ENCODE data around the gene PRKAB2. TPM values are rescaled to one million over a fixed set of nuclear protein-coding genes. Genes with fewer than 3 reads are reported as not detected.
"Not testable (repeated sequence)": the region's sequence is repeated elsewhere in the genome, so short reads cannot be mapped to it uniquely, and the experiment has no call there.

Gene PRKAB2
- total RNA-seq, 4 donors from 2014 or later = 13.8 to 39.7 (median 18.5) TPM

- H3K36me3 ChIP-seq = no peaks in the 10 kb centered on the region
- DNase-seq (ENCODE audit: low spot score in 2 of 2) = no peak
- H3K4me3 ChIP-seq = no peak overlapping the region
- H3K4me1 ChIP-seq = no peaks in the 10 kb centered on the region
- no peaks in the 10 kb centered on the region for H3K27me3 ChIP-seq
- no peaks in the 10 kb centered on the region for H3K9me3 ChIP-seq
- 100% methylated on average over 1 of the region's 1 CpG for WGBS
- no peak overlapping the region for H3K27ac ChIP-seq
- TF ChIP-seq POLR2A (IDR thresholded peaks at IDR 0.05) = no peak
- TF ChIP-seq, protein P1, sequence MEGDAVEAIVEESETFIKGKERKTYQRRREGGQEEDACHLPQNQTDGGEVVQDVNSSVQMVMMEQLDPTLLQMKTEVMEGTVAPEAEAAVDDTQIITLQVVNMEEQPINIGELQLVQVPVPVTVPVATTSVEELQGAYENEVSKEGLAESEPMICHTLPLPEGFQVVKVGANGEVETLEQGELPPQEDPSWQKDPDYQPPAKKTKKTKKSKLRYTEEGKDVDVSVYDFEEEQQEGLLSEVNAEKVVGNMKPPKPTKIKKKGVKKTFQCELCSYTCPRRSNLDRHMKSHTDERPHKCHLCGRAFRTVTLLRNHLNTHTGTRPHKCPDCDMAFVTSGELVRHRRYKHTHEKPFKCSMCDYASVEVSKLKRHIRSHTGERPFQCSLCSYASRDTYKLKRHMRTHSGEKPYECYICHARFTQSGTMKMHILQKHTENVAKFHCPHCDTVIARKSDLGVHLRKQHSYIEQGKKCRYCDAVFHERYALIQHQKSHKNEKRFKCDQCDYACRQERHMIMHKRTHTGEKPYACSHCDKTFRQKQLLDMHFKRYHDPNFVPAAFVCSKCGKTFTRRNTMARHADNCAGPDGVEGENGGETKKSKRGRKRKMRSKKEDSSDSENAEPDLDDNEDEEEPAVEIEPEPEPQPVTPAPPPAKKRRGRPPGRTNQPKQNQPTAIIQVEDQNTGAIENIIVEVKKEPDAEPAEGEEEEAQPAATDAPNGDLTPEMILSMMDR (IDR thresholded peaks at IDR 0.05) = no peak
- no peak for TF ChIP-seq EP300 (IDR thresholded peaks at IDR 0.05)
- no peak for TF ChIP-seq POLR2AphosphoS5 (IDR thresholded peaks at IDR 0.05)
These were observed 29.5 kb upstream of the PRKAB2 start for GRCh38 chr1:147201786-147202185.

- no peak for DNase-seq (ENCODE audit: low spot score in 2 of 2)
- WGBS = 66% methylated on average over 4 of the region's 4 CpGs
- Histone ChIP-seq H3K4me1 (no peaks in the 10 kb centered on the region), H3K4me3 (no peak overlapping the region), H3K27me3 (no peaks in the 10 kb centered on the region), H3K36me3 (no peaks in the 10 kb centered on the region), H3K9me3 (no peaks in the 10 kb centered on the region), H3K27ac (no peak overlapping the region)
- TF ChIP-seq POLR2A (IDR thresholded peaks at IDR 0.05) (no peak), EP300 (IDR thresholded peaks at IDR 0.05) (no peak), POLR2AphosphoS5 (IDR thresholded peaks at IDR 0.05) (no peak)
- TF ChIP-seq, protein P1 (IDR thresholded peaks at IDR 0.05) = no peak
These were observed 29.0 kb upstream of the PRKAB2 start for GRCh38 chr1:147201276-147201675.

DNA sequence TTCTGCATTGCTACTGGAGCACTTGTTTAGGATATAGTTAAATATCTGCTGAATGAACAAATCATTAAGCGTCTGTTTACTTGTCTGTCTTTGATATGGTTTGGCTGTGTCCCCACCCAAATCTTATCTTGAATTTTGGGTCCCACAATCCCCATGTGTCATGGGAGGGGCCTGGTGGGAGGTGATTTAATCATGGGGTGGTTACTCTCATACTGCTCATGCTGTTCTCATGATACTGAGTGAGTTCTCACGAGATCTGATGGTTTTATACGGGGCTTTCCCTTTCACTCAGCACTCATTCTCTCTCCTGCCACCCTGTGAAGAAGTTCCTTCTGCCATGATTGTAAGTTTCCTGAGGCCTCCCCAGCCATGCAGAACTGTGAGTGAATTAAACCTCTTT is 25.1 kb upstream of the PRKAB2 start:
- 91% methylated on average over 3 of the region's 3 CpGs for WGBS
- H3K4me3 ChIP-seq; H3K27me3 ChIP-seq; H3K4me1 ChIP-seq; H3K36me3 ChIP-seq; H3K9me3 ChIP-seq; DNase-seq (ENCODE audit: low spot score in 2 of 2); H3K27ac ChIP-seq: not testable (repeated sequence)

DNA sequence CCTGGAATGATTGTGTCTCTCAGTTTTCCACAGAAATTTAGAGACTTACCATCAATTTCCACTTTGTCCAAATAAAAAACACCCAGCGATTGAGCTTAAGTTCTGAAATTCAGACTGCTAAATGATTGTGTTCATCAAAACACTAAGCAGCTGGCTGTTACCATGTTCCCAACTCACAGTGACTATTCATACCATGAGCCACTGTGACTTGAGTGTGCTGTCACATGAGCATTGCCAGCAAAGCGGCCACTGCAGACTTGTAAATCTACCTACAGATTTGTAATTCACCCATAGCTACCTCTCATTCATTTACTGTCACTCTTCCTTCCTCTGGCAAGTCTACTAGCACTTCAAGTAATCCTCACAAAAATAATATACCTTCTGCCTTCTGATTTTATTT is 17.2 kb upstream of the PRKAB2 start:
- no peak for DNase-seq (ENCODE audit: low spot score in 2 of 2)
- H3K4me1 ChIP-seq = no peaks in the 10 kb centered on the region
- no peaks in the 10 kb centered on the region for H3K36me3 ChIP-seq
- WGBS = 87% methylated on average over 2 of the region's 2 CpGs
- no peak overlapping the region for H3K4me3 ChIP-seq
- no peaks in the 10 kb centered on the region for H3K27me3 ChIP-seq
- TF ChIP-seq, protein P1 (IDR thresholded peaks at IDR 0.05) = no peak
- TF ChIP-seq POLR2AphosphoS5 (IDR thresholded peaks at IDR 0.05) (no peak), EP300 (IDR thresholded peaks at IDR 0.05) (no peak)
- no peaks in the 10 kb centered on the region for H3K9me3 ChIP-seq
- H3K27ac ChIP-seq = no peak overlapping the region

DNA sequence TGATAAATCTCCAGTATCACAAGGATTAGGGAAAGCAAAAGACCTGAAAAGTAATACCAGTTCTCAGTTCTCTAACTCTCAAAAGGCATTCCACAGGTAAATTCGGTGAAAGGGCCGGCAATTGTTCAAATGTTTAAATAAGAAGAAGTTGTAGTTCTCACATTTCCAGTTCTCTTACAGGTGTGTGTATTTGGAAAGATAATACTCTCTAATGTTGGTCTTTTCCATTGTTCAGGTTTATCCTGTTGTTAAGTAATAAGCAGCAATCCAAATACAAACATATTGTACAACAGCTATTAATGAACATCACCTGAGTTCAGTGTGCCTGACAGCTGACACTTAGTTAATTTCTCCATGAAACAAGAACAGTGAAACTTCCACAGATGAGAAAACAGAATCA is 13.2 kb upstream of the PRKAB2 start:
- H3K4me3 ChIP-seq = no peak overlapping the region
- no peaks in the 10 kb centered on the region for H3K36me3 ChIP-seq
- no peak overlapping the region for H3K27ac ChIP-seq
- H3K27me3 ChIP-seq = no peaks in the 10 kb centered on the region
- DNase-seq (ENCODE audit: low spot score in 2 of 2) = no peak
- WGBS = 78% methylated on average over 2 of the region's 2 CpGs
- H3K4me1 ChIP-seq = no peaks in the 10 kb centered on the region
- H3K9me3 ChIP-seq = no peaks in the 10 kb centered on the region
- TF ChIP-seq POLR2A (IDR thresholded peaks at IDR 0.05) = no peak
- TF ChIP-seq POLR2AphosphoS5 (IDR thresholded peaks at IDR 0.05) = no peak
- TF ChIP-seq, protein P1 (IDR thresholded peaks at IDR 0.05) = no peak
- TF ChIP-seq EP300 (IDR thresholded peaks at IDR 0.05) = no peak

Measured in suprapubic skin (tissue), 4 donors.